Astrocyte (in vitro differentiated cells and primary cell): ENCODE measurements around the gene RSPH6A.

Source experiments
- CTCF ChIP-seq: IDR thresholded peaks from 2 replicates; pipeline ENCODE4 v1.5.1; 2011; ENCODE audit warnings: low read depth, mild to moderate bottlenecking, inconsistent platforms, low read length, moderate library complexity; ENCODE audit not compliant: insufficient read depth
- EZH2 ChIP-seq: IDR thresholded peaks from 2 replicates; pipeline ENCODE4 v1.6.1; 2012; ENCODE audit warnings: mild to moderate bottlenecking, low read length, inconsistent platforms; ENCODE audit not compliant: insufficient read depth

DNA sequence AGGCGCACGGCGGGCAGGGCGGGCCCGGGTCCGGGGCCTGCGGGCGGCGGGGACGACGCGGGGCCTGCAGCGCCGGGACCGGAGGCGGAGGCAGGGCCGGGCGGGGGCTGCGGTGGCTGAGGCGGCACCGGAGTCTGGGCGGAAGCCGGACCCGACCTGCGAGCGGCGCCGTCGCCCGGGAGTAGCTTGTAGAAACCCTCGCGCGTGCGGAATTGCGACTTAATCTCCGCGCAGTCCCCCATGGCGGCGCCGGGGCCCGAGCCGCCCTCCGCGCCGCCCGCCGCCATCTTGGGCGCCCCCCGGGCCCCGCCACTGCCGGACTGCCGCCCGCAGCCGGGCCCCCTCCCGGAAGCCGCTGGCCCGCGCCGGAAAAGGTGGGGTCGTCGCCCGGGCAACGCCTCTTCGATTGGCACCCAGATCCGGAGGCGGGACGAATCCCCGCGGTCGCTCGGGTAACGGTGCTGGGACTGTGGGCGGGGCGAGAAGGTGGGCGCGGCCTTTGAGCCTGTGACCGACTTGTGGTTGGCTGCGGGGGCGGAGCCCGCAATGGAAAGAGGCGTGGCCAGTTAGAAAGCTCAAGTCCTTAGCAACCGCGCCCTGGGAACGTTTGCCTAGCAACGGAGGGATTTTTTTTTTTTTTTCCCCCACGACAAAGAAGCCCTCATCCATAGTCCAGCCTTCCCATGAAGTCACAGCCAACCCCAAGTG, 22.5 kb downstream of the RSPH6A start, which contains the start of gene DMWD:
- TF ChIP-seq CTCF (no peak), EZH2 (no peak)
